Kidney glomerular epithelial cell (primary cell): ENCODE results near the gene ZBED3.
"Not testable (repeated sequence)": the region's sequence is repeated elsewhere in the genome, so short reads cannot be mapped to it uniquely, and the experiment has no call there.

ENCODE experiments used
- DNase-seq: peaks from one replicate; lab custom pipeline; 2025; lab: John Stamatoyannopoulos, UW

ZBED3 gene

GRCh38 chr5:77086689-77087483, at the start of gene ZBED3:
ZBED3 (minus strand) TSS chr5:77087285; CDS start chr5:77077878, 9,407 bp downstream.
- peak; percentile 72 for DNase-seq

- DNase-seq, result peak; percentile 91
Measured at GRCh38 chr5:77133061-77133758, 46.1 kb upstream of the ZBED3 start.

GRCh38 chr5:77131361-77131760, 44.3 kb upstream of the ZBED3 start:
- DNase-seq, result no peak

GRCh38 chr5:77129391-77129990, 42.4 kb upstream of the ZBED3 start:
- no peak for DNase-seq

GRCh38 chr5:77128411-77129061, 41.5 kb upstream of the ZBED3 start:
- DNase-seq, result no peak

GRCh38 chr5:77123057-77123456, 36.0 kb upstream of the ZBED3 start:
- DNase-seq, result no peak

GRCh38 chr5:77120706-77121105, 33.6 kb upstream of the ZBED3 start:
- no peak for DNase-seq

- DNase-seq, result no peak
Measured at GRCh38 chr5:77120086-77120485, 33.0 kb upstream of the ZBED3 start.

- no peak for DNase-seq
Measured at GRCh38 chr5:77117161-77117560, 30.1 kb upstream of the ZBED3 start.

- not testable (repeated sequence) for DNase-seq
Measured at GRCh38 chr5:77107035-77107434, 19.9 kb upstream of the ZBED3 start.

- no peak for DNase-seq
Measured at GRCh38 chr5:77104813-77105212, 17.7 kb upstream of the ZBED3 start.

GRCh38 chr5:77103457-77103856, 16.4 kb upstream of the ZBED3 start:
- no peak for DNase-seq

GRCh38 chr5:77102549-77102948, 15.5 kb upstream of the ZBED3 start:
- DNase-seq, result no peak

- peak; percentile 79 for DNase-seq
Measured at GRCh38 chr5:77101298-77101697, 14.2 kb upstream of the ZBED3 start.

GRCh38 chr5:77095189-77095588, 8.1 kb upstream of the ZBED3 start:
- DNase-seq, result no peak

- peak; percentile 45 for DNase-seq
Measured at GRCh38 chr5:77087484-77088261, 588 bp upstream of the ZBED3 start.

GRCh38 chr5:77086368-77086688, 757 bp downstream of the ZBED3 start:
- no peak for DNase-seq

GRCh38 chr5:77083088-77083487, 4.0 kb downstream of the ZBED3 start:
- DNase-seq, result no peak

- DNase-seq, result no peak
Measured at GRCh38 chr5:77082280-77082679, 4.8 kb downstream of the ZBED3 start.

- no peak for DNase-seq
Measured at GRCh38 chr5:77080905-77081304, 6.2 kb downstream of the ZBED3 start.

- DNase-seq, result not testable (repeated sequence)
Measured at GRCh38 chr5:77080479-77080878, 6.6 kb downstream of the ZBED3 start.

- DNase-seq, result no peak
Measured at GRCh38 chr5:77077829-77078176, 9.3 kb downstream of the ZBED3 start.
